GM18507 (cell line): ENCODE data around the gene PSMB10.
"Not testable (repeated sequence)": the region's sequence is repeated elsewhere in the genome, so short reads cannot be mapped to it uniquely, and the experiment has no call there.

Source experiments
- DNase-seq: peaks from one replicate; pipeline ENCODE4 v3.0.0; 2011; ENCODE audit warnings: low read depth; ENCODE audit not compliant: insufficient read length; ENCODE audit errors: extremely low spot score
- FAIRE-seq: peaks from 2 replicates; lab custom pipeline; 2011; peaks lifted over from hg19 to GRCh38; lab: Jason Lieb, UNC

Gene PSMB10

GRCh38 chr16:67936124-67936879 is at the start of gene PSMB10:
PSMB10 (minus strand) TSS chr16:67936850; CDS start chr16:67936749, 101 bp downstream.
- DNase-seq (peak; percentile 26), FAIRE-seq (peak; percentile 97)

GRCh38 chr16:67982011-67982696 is 45.5 kb upstream of the PSMB10 start:
- FAIRE-seq (no peak), DNase-seq (no peak)

- no peak for DNase-seq
Observed at GRCh38 chr16:67979955-67980678, 43.5 kb upstream of the PSMB10 start, which contains the start of gene DPEP3. DPEP3 (minus strand) TSS chr16:67980499; CDS start chr16:67980380, 119 bp downstream.

GRCh38 chr16:67977469-67978227 is 41.0 kb upstream of the PSMB10 start:
- FAIRE-seq (no peak), DNase-seq (no peak)

More at GRCh38 chr16:67979955-67980678, 43.5 kb upstream of the PSMB10 start, which contains the start of gene DPEP3:
- no peak for FAIRE-seq

GRCh38 chr16:67977005-67977404 is 40.4 kb upstream of the PSMB10 start:
- FAIRE-seq = no peak
- DNase-seq = no peak

- FAIRE-seq = no peak
- no peak for DNase-seq
Observed at GRCh38 chr16:67976205-67976604, 39.6 kb upstream of the PSMB10 start.

GRCh38 chr16:67975321-67976105 is 38.9 kb upstream of the PSMB10 start:
- DNase-seq = no peak
- peak; percentile 59 for FAIRE-seq

- FAIRE-seq, DNase-seq: not testable (repeated sequence)
Observed at GRCh38 chr16:67972285-67972684, 35.6 kb upstream of the PSMB10 start.

- DNase-seq (no peak), FAIRE-seq (no peak)
Observed at GRCh38 chr16:67971111-67971510, 34.5 kb upstream of the PSMB10 start.

GRCh38 chr16:67969254-67970039 is 32.8 kb upstream of the PSMB10 start:
- no peak for DNase-seq
- no peak for FAIRE-seq

- DNase-seq (peak; percentile 93), FAIRE-seq (peak; percentile 66)
Observed at GRCh38 chr16:67968400-67969253, 32.0 kb upstream of the PSMB10 start, which contains the start of gene SLC12A4. SLC12A4 (minus strand) TSS chr16:67968637; CDS start chr16:67968553, 84 bp downstream.

- FAIRE-seq = peak; percentile 21
Observed at GRCh38 chr16:67967958-67968399, 31.3 kb upstream of the PSMB10 start.

GRCh38 chr16:67967183-67967957 is 30.7 kb upstream of the PSMB10 start:
- FAIRE-seq = no peak
- DNase-seq = no peak

More at GRCh38 chr16:67967958-67968399, 31.3 kb upstream of the PSMB10 start:
- no peak for DNase-seq

GRCh38 chr16:67966549-67967182 is 30.0 kb upstream of the PSMB10 start:
- FAIRE-seq = no peak

GRCh38 chr16:67965668-67966548 is 29.3 kb upstream of the PSMB10 start:
- DNase-seq = no peak

More at GRCh38 chr16:67966549-67967182, 30.0 kb upstream of the PSMB10 start:
- DNase-seq = no peak

More at GRCh38 chr16:67965668-67966548, 29.3 kb upstream of the PSMB10 start:
- no peak for FAIRE-seq
